ENCODE measurements around the gene AGMAT.
"Not testable (repeated sequence)": the region's sequence is repeated elsewhere in the genome, so short reads cannot be mapped to it uniquely, and the experiment has no call there.

Gene AGMAT

DNA sequence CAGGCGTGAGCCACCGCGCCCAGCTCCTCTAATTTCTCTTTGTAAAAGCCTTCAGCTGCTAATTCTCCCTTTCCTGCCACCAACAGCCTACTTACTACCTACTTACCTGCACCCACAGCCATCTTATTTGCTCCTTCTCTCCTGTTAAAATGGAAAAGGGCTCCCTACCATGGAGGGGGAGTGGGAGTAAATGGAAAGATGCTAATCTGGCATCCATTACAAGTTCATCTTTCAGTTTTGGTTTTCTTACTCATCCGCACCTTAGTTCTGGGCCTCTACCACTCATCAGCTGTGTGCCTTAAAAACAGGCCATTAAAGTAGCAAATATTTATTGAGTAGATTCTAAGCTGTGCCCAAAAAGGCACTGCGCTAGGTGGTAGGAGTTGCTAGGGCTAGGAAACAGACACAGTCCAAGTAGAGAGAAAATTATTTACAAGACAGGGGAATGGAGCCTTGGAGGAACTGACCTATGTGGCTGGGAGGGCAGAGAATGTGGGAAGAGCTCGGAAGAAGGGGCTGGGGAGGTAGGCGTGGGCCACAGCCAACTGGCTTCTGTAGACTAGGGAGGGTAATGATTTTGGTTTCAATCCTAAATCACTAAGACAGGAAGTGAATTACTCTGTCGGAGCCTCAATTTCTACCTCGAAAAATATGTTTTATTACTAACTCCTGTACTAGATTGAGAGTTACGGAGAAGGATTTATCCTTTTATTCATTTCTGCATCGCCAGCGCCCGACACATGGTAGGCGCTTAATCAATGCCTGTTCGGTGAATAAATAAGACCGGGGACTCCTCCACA, 31.7 kb upstream of the AGMAT start:
- DNase-seq (ENCODE audit: low spot score), result peak; percentile 49

DNA sequence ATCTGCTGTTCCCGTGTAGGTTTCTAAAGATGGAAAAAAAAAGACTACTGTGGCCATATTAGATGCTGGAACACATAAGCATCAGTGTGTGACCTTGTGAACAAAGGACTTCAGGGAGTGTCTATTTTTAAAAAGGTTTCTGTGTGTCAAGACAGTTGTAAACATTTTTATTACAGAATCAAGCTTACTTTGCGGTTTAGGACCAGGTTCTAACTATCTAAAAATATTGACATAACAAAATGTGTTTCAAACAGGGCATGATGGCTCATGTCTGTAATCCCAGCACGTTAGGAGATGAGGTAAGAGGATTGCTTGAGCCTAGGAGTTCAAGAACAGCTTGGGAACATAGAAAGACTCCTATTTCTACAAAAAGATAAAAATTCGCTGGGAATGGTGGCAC, 25.3 kb upstream of the AGMAT start:
- no peak for DNase-seq (ENCODE audit: low spot score)

DNA sequence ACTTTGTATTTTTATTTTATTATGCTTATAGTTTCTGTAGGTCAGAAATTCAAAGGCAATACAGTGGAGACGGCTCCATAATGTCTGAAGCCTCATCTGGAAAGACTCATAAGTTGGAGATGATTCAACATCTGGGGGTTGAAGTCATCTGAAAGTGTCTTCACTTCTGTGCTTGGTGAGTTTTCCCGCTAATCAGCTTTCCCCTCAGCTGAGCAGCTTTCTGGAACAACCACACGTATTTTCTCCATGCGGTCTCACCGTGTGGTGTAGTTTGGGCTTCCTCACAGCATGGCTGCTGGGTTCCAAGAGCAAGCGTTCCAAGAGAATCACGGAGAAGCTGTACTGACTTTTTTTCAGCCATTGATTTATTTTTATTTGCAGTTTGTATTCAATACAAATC, 24.8 kb upstream of the AGMAT start:
- no peak for DNase-seq (ENCODE audit: low spot score)

DNA sequence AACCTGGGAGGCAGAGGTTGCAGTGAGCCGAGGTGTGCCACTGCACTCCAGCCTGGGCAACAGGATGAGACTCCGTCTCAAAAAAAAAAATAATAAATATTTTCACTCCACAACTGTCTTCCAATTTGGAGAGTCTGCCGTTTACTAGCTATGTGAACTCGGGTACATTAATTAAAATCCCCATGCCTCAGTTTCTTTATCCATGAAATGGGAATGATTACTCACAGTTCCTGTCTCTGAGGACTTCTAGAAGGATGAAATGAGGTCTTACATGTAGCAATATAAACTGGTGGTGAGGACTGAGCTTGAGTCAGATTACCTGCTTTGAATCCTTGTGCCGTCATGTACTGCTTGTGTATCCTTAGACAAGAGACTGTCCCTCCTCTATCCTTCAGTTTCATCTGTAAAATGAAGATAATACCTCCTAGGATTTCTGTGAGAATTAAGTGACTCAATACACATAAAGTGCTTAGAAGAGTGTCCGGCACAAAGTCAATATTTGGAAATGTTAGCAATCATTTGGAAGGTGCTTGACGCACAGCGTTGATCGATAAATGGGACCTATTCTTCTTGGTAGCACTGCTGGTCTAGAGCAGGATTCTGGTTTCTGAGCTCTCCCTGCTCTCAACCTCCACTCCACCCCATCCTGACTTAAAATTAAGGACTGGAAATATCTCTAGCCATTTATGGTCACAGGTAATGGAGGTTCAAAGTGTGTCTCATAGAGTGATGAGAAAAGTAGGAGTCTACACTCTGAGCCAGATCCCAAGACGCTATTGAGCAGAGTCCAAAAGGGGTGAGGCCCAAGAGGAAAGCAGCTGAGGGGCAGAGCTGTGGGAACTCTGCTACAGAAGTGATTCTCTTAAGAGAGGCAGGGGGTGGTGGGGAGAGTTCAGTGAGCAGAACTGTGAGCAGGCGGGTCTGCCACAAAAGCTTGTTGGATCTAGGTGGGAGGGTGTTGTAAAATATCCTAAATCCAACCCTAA, 20.8 kb upstream of the AGMAT start:
- no peak for DNase-seq (ENCODE audit: low spot score)

DNA sequence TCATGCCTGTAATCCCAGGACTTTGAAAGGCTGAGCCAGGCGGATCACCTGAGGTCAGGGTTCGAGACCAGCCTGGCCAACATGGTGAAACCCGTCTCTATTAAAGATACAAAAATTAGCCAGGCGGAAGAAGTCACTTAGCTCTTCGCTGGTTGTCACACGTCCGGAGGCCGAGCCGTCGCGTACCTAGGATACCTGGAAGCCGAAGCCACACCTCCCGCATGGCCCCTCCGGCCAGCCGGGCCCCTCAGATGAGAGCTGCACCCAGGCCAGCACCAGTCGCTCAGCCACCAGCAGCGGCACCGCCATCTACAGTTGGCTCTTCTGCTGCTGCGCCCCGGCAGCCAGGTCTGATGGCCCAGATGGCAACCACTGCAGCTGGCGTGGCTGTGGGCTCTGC, 19.5 kb upstream of the AGMAT start:
- not testable (repeated sequence) for DNase-seq (ENCODE audit: low spot score)

DNA sequence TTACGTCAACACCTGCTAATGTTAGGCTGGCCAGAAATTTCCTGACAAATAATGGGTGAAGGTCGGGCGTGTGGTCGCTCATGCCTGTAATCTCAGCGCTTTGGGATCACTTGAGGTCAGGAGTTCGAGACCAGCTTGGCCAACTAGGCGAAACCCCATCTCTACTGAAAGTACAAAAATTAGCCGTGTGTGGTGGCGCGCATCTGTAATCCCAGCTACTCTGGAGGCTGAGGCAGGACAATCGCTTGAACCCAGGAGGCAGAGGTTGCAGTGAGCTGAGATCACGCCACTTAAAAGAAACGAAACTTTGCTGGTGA, 19.1 kb upstream of the AGMAT start:
- not testable (repeated sequence) for DNase-seq (ENCODE audit: low spot score)

DNA sequence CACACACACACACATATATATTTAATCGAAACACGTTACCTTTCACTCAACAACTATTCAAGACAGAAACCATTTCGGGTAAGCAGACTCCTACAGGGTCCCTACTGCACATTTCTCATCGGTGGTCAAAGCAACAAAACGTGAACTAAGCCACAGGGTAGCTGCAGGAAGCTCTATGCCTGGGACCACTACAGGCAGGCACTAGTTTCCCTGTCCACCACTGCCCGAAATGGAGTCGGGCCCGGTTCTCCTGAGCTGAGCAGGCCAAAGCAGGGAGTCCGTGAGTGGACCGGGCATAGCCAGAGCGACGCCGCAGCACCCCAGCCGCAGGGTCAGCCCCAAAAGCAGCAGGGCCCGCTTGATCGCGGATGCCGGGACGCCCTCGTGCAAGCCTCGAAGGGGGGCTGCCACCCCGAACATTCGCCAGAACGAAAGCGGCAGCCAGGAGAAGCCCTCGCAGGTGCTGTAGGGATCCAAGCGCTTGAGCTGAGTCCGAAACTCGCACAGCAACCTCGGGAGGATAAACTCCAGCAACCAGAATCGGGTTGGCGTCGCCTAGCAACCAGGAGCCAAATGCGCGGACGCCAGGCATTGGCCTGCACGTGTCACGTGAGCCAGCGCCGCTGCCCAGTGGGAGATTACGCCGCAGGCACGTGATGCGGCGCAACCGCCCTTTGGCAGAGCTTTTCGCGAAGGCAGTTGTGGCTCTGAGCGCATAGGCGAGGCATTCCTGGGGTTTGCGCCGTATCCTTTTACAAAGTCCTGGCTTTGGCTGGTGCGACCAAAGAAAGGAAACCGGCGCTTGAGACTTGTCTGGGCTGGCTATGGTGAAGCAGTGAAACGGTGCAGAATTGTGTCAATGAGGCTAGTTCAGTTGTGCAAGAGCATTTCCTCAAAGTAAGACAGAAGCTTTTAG, 18.5 kb upstream of the AGMAT start:
- peak; percentile 96 for DNase-seq (ENCODE audit: low spot score)

DNA sequence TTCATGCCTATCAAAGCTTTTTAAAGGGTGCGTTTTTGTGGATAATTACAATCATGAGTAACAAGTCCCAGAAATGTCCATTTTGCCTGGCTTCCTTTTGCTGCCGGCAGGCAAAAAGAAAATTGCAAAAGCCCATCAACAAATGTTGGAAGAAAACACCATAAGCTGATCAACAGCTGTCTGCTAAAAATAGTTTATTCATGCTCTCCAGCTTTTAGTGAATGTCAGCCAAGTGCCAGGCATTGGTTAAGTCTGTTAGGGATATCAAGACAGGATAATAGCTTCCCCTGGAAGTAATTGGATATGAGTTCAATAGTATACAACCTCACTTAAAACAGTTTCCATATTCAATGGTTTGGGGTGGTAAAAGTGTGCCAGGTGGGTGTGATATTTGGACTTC, 13.6 kb upstream of the AGMAT start:
- DNase-seq (ENCODE audit: low spot score), result no peak

DNA sequence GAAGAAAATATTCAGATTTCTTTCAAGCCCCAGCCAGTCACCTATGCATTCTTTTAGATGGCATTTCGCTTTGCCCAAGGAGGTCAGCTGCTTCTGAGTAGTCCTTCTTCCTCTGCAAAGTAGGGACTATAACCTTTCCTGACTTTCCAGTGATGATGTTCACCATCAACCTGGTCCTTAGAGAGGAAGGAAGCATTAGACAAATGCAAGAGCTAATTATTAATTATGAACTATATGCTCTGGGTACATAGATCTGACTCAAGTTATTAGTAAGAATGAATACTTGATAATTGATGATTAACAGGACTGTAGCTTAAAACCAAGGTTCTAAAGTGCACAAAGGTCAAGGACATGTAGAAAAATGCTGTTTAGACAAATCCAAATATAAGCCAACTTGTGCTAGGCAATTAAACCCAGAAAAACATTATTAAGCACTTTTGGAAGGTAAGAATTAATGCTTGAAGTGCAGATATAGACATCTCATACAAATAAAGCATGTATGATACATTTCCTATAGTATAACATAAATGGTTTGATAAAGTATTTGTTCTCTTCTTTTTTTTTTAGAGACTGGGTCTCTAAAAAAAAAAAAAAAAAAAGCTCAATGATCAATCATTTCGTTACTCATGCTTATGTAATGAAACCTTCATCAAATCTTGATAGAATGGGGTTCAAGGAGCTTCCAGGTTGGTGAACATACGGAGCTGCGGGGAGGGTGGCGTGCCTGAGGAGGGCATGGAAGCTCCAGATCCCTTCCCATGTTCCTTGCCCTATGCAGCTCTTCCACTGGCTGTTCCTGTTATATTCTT, 11.2 kb upstream of the AGMAT start:
- DNase-seq (ENCODE audit: low spot score), result no peak

DNA sequence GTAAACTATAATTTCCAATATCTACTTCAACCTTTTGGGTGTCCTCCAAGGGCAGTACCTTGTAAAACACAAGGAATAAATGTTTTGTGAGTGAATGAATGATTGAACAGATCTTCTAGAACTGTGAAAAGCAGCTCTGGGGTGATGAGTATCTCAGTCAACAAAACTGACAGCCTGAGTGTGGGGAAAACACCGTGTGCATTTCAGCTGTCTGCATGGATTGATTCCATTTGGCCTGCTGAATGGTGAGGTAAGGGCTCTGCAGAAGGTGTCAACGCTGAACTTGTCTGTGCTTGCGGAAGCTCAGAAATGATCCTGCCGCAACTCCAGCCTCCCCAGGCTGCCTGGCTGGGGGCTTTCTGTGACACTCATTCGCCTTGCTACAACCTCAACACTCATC, 7.4 kb upstream of the AGMAT start:
- no peak for DNase-seq (ENCODE audit: low spot score)

DNA sequence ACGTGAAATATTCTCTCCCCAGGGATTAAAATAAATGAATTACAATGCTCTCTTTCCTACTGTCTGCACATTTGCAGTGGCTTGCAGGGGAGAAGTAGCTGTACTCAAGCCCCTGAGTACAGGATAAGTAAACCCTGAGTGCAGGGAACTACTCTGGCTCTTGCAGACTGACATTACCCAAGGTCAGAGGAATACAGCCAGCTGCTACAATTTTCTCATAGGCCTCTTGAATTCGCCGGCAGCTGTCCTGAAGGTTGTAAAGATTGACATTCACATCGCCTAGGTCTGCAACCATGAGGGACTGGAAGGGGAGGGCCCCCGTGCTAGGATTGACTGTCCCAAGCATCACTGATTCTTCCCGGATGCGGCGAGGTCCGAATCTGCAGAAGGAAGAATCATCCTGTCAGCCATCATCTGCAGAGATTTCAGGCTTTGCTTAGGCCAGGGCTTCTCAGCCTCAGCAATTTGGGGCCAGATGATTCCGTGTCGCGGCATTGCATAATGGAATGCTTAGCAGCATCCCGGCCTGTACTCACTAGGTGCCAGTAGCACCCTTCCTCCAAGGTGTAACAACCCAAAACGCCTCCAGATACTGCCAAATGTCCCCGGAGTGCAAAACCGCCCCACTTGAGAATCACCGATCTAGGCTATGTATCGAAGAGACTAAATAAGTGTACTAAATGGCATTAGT, 1.7 kb downstream of the AGMAT start:
- DNase-seq (ENCODE audit: low spot score), result no peak

DNA sequence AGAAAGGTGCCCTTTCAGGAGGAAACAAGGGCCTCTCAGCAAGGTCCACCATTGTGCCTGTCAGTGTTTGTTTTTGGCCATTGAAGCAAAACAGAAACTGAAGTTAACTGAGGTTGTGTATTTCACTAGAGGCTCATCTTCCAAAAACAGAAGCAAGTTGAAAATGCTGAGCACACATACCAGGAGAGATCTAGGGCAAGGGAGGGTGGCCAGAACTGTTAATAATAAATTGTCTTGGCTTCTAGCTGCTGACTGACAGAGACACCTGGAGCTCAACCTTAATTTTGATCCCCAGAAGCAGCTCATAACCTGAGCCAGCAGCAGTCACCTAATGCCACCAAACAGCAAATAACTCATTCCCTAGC, 5.2 kb downstream of the AGMAT start:
- no peak for DNase-seq (ENCODE audit: low spot score)

DNA sequence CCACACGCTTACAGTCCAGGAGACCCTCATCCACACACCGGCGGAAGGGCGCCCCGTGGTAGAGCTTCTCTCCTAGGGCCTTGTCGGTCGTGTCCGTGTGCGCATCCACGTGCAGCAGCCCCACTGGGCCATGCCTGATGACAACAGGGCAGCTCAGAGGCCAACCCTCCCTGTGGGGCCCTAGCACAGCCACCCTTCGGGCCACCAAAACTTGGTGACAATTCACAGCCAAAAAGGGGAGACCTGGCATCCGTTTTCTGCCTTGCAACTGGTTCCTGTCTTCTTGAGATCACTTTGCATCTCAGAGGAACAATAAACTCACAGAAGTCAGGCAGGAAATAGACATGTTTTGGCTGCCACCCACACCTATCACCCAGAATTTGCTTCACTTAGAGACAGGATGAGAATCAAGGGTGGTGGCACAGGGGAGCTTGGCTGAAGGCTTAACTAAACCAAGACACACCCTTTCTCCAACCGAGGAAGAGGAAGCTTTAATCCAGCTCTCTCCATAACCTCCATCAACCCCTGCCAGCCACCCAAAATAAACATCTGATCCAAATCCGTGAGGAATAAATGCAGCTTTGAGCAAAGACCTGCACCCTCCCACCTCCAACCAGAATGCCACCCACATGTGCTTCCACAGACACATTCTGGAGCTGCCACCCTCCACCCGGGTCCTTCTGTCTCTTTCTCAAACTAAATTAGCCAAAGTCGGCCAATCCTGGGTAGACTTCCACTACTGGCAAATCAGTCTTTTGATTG, 5.7 kb downstream of the AGMAT start:
- no peak for DNase-seq (ENCODE audit: low spot score)

DNA sequence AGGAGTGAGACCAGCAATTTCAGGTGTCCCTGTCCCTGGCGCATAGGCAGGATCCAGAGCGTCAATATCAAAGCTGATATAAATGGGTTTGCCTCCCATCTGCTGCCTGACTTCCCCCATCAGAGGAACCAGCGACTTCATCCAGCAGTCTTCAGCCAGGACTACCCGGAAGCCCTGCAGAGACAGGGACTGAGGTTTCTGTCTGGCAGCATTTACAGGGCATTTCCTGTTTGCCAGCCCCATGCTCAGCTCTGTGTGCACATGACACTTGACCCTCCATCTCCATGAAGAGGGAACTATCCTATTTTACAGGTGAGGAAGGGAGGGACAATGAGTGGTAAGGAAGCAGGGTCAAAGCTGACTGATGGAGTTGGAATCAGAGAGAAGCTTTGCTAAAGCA, 7.2 kb downstream of the AGMAT start:
- DNase-seq (ENCODE audit: low spot score), result no peak

DNA sequence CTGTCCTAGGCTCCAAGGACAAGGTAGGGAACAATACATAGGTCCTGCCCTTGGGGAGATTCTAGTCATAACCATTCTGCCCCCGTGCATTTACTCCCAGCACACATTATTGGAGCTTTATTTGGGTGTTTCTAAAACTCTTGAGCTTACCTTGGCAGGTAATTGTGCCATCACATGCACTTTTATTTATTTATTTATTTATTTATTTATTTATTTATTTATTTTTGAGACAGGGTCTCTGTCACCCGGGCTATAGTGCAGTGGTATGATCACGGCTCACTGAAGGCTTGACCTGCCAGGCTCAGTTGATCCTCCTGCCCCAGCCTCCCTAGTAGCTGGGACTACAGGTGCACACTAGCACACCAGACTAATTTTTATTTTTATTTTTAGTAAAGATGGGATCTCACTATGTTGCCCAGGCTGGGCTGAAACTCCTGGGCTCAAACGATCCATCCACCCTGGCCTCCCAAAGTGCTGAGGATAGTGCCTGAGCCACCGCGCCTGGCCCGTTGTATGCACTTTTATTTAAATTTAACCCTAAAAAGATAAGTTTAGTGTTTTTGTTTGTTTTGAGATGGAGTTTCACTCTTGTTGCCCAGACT, 9.2 kb downstream of the AGMAT start:
- DNase-seq (ENCODE audit: low spot score), result no peak

DNA sequence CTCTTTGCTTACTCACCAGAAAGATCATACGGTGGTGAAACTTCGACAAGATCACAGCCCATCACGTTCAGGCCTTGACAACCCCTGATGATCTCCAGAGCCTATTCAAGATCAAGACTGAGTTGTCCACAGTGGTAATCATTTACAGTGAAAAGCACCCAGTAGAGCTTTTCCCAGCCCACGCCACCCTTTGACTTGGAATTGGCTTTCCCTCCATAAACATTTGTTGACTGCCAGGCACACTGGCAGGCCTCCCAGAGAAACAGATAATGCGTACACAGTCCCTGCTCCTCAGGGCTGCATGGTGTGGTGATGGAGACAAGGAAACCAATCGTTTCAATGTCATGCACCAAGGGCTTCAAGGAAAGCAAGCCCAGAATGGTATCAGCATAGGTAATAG, 10.1 kb downstream of the AGMAT start:
- no peak for DNase-seq (ENCODE audit: low spot score)

DNA sequence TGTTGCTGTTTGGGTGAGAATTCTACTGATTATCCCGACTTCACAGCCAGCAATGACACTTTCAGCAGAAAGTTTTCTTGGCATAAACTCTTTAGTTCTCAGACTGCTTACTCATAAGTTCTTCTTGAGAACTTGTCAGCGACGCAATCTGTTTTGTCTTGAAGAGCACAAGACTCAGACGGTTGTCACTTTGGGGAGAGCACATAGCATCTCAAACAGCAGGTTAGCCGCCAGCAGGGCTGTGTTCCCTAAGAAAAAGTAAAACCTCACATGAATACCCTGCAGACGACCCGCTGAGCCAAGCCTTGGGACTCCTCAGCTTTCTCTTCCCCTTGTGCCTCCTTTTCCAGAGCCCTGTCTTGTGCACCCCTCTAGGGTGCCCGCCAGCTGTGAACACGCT, 11.4 kb downstream of the AGMAT start:
- no peak for DNase-seq (ENCODE audit: low spot score)

DNA sequence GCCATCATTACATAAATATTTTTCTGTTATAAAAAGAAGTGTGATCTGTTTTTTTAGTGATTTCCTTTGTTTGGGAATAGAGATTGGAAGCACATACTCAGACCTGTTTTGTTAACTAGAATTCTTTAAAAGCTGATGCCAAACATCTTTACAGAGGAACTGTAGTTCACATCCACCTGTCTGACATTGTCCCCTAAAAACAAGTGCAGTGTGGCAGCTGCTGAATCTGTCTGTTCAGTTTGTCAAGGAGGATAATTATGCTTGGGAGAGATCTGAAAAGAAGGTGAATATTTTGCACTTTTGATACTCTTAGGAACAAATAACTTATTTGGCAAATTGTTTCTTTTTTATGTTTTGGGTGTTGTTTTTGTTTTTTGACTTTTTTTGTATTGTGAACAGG, 13.6 kb downstream of the AGMAT start:
- DNase-seq (ENCODE audit: low spot score), result no peak

DNA sequence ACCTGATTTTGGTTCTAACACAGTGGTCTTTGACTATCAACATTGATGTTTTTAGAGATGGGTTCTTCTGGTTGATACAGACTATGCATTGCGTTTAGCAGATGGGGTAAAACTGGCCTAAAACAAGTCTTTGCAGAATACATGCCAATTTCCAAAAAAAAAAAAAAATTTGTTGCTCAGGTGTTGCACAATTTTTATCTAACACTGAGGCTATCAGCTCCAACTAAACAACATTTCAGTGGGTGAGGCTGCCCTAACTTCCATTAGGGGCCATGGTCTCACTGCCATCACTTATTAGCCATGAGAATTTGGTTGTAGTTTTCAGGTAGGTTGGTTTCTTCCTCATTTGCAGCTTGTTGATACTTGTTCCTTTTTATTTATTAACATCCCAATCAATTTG, 14.0 kb downstream of the AGMAT start:
- DNase-seq (ENCODE audit: low spot score), result no peak
